OCI-LY1 (cell line): Measurements from ENCODE around the gene INTS7.
A peak's percentile ranks its signal among the peaks of the same experiment; 100 is the strongest.

Experiments
- H2AFZ ChIP-seq: fragments of 200-600 bp; sonication (generic), shearing (Covaris generic); 2 replicates; pipeline ENCODE4 v1.6.0; 2014; ENCODE audit warnings: antibody characterized with exemption, mild to moderate bottlenecking, low read length
- H3F3A ChIP-seq: fragments of 200-600 bp; sonication (generic), shearing (Covaris generic); 2 replicates; pipeline ENCODE4 v1.6.0; 2014; ENCODE audit warnings: mild to moderate bottlenecking, antibody characterized with exemption, low read length, moderate library complexity; ENCODE audit not compliant: insufficient read depth
- H3K27ac ChIP-seq: fragments of 200-600 bp; sonication (generic); 2 replicates; pipeline ENCODE4 v1.5.1; 2014; ENCODE audit warnings: low read length, mixed run types, mild to moderate bottlenecking, low read depth; ENCODE audit not compliant: poor library complexity, severe bottlenecking
- H3K27me3 ChIP-seq: fragments of 200-600 bp; sonication (generic); 2 replicates; pipeline ENCODE4 v1.6.0; 2014; ENCODE audit warnings: antibody characterized with exemption, mild to moderate bottlenecking, low read length, moderate library complexity; ENCODE audit not compliant: insufficient read depth
- H3K36me3 ChIP-seq: fragments of 200-600 bp; sonication (generic); 2 replicates; pipeline ENCODE4 v1.6.1; 2014; ENCODE audit warnings: mild to moderate bottlenecking, antibody characterized with exemption, low read length, moderate library complexity, mixed read lengths; ENCODE audit not compliant: insufficient read depth
- H3K4me1 ChIP-seq: fragments of 200-600 bp; sonication (generic); 2 replicates; pipeline ENCODE4 v1.5.1; 2014; ENCODE audit warnings: mild to moderate bottlenecking, low read length, moderate library complexity; ENCODE audit not compliant: insufficient read depth, severe bottlenecking
- H3K4me2 ChIP-seq: fragments of 200-600 bp; sonication (generic), shearing (Covaris generic); 2 replicates; pipeline ENCODE4 v1.6.1; 2014; ENCODE audit warnings: low read length
- H3K4me3 ChIP-seq: fragments of 200-600 bp; sonication (generic); 2 replicates; pipeline ENCODE4 v1.5.1; 2014; ENCODE audit warnings: low read length, low read depth, mild to moderate bottlenecking, mixed read lengths; ENCODE audit not compliant: poor library complexity, severe bottlenecking
- H3K79me2 ChIP-seq: fragments of 200-600 bp; shearing (Covaris generic); 2 replicates; pipeline ENCODE4 v1.6.1; 2016; ENCODE audit warnings: mixed run types, low read length, mixed read lengths; ENCODE audit not compliant: insufficient read depth
- H3K9ac ChIP-seq: fragments of 200-600 bp; sonication (generic), shearing (Covaris generic); 2 replicates; pipeline ENCODE4 v1.6.1; 2014; ENCODE audit warnings: mild to moderate bottlenecking, low read length, mixed read lengths
- H3K9me2 ChIP-seq: fragments of 200-600 bp; sonication (generic), shearing (Covaris generic); 2 replicates; pipeline ENCODE4 v1.6.1; 2014; ENCODE audit warnings: low read depth, mild to moderate bottlenecking, low read length, mixed read lengths
- H3K9me3 ChIP-seq: fragments of 200-600 bp; shearing (Covaris generic); 2 replicates; pipeline ENCODE4 v1.6.1; 2014; ENCODE audit warnings: low read length, mixed read lengths
- H4K20me1 ChIP-seq: fragments of 200-600 bp; sonication (generic), shearing (Covaris generic); 2 replicates; pipeline ENCODE4 v1.6.0; 2016; ENCODE audit warnings: mild to moderate bottlenecking, low read length; ENCODE audit not compliant: insufficient read depth
- EZH2 ChIP-seq: fragments of 200-600 bp; sonication (generic), shearing (Covaris generic); IDR thresholded peaks from 2 replicates; pipeline ENCODE4 v1.8.0; 2017; ENCODE audit warnings: borderline replicate concordance, mixed run types, mild to moderate bottlenecking, antibody characterized with exemption, low read length, moderate library complexity, mixed read lengths
- TF ChIP-seq, protein P1 (sequence below): fragments of 200-600 bp; sonication (generic), shearing (Covaris generic); IDR thresholded peaks from 2 replicates; pipeline ENCODE4 v1.5.1; 2017; ENCODE audit warnings: mild to moderate bottlenecking, antibody characterized with exemption, low read length, moderate library complexity, mixed read lengths

INTS7 gene

DNA sequence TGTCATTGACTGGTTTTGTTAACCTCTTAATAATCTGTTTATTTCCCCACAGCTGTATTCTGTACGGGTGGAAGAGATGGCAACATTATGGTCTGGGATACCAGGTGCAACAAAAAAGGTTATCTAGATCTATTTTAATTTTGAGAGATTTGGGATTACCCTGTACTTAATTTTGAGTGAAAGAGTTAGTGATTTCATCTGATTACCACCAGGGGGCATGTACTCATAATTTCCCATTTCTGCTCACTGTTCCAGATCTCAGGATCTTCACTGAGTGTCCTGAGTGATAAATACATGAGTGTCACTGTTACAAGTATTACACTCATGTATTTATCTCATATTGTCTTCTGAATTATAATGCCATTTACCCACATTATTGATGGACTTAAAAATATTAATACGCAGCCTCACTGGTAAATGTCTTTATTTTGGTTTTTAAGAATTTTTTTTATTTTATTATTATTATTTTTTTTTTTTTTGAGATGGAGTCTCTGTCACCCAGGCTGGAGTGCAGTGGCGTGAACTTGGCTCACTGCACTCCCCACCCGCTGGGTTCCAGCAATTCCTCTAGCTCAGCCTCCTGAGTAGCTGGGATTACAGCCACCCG is 27.6 kb upstream of the INTS7 start:
- Histone ChIP-seq H3K9ac (no peak overlapping the region), H3K9me2 (no peaks in the 10 kb centered on the region), H3K9me3 (no peaks in the 10 kb centered on the region), H3K79me2 (no peaks in the 10 kb centered on the region), H3K36me3 (peaks cover 35% of the 10 kb centered on the region), H3K4me2 (no peak overlapping the region), H3F3A (no peaks in the 10 kb centered on the region; the same call in 1 of the 2 replicates), H2AFZ (no peak overlapping the region), H3K4me3 (no peak overlapping the region), H3K27ac (no peak overlapping the region), H3K4me1 (no peaks in the 10 kb centered on the region), H3K27me3 (no peaks in the 10 kb centered on the region), H4K20me1 (no peaks in the 10 kb centered on the region)
- TF ChIP-seq, protein P1, sequence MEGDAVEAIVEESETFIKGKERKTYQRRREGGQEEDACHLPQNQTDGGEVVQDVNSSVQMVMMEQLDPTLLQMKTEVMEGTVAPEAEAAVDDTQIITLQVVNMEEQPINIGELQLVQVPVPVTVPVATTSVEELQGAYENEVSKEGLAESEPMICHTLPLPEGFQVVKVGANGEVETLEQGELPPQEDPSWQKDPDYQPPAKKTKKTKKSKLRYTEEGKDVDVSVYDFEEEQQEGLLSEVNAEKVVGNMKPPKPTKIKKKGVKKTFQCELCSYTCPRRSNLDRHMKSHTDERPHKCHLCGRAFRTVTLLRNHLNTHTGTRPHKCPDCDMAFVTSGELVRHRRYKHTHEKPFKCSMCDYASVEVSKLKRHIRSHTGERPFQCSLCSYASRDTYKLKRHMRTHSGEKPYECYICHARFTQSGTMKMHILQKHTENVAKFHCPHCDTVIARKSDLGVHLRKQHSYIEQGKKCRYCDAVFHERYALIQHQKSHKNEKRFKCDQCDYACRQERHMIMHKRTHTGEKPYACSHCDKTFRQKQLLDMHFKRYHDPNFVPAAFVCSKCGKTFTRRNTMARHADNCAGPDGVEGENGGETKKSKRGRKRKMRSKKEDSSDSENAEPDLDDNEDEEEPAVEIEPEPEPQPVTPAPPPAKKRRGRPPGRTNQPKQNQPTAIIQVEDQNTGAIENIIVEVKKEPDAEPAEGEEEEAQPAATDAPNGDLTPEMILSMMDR: peak; percentile 78
- no peak for TF ChIP-seq EZH2

DNA sequence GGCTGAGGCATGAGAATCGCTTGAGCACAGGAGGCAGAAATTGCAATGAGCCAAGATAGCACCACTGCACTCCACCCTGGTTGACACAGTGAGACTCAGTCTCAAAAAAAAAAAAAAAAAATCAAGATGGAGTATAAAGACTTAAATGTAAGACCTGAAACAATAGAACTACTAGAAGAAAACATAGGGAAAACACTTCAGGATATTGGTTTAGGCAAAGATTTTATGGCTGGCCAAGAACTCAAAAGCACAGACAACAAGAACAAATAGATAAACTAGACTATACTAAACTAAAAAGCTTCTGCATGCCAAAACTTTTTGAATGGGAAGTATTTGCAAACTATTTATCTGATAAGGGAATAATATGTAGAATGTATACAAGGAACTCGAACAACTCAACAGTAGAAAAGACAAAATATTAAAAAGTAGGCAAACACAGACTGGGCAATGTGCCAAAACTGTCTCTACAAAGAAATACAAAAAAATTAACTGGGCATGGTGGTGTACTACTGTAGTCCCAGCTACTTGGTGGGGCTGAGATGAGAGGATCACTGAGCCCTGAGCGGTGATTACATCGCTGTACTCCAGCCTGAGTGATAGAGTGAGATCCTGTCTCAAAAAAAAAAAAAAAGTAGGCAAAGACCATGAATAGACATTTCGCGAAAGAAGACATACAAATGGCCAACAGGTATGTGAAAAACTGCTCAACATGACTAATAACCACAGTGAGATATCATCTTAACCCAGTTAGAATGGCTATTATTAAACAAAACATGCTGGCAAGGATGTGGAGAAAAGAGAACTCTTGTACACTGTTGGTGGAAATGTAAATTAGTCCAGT is 25.5 kb upstream of the INTS7 start:
- no peaks in the 10 kb centered on the region for H3K79me2 ChIP-seq
- peaks cover 18% of the 10 kb centered on the region for H3K9me3 ChIP-seq
- H3F3A ChIP-seq: no peaks in the 10 kb centered on the region; the same call in 1 of the 2 replicates
- no peaks in the 10 kb centered on the region for H4K20me1 ChIP-seq
- H3K4me3 ChIP-seq: no peak overlapping the region
- TF ChIP-seq, protein P1: no peak
- no peak for TF ChIP-seq EZH2
- no peak overlapping the region for H3K9ac ChIP-seq
- no peaks in the 10 kb centered on the region for H3K9me2 ChIP-seq
- peaks cover 35% of the 10 kb centered on the region for H3K36me3 ChIP-seq
- no peak overlapping the region for H2AFZ ChIP-seq
- H3K4me2 ChIP-seq: no peak overlapping the region
- no peak overlapping the region for H3K27ac ChIP-seq
- no peaks in the 10 kb centered on the region for H3K4me1 ChIP-seq
- H3K27me3 ChIP-seq: no peaks in the 10 kb centered on the region

DNA sequence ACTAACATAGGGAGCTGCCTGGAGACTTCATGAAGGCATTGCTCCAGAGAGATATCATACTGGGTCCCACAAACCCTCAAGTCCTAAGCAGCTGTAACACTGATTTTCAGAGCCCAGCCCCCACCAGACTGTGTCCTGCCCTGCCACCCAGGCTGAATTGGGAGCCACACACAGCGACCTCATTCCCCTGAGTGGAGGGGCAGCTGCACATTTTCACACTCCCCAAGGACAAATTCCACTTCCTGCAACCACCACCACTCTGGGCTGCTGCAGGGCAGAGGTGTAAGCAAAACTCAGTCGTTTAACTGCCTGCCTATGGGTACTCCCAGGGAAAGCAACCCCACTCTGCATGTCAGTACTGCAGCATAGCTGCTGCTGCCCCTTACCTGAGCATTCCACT is 20.0 kb upstream of the INTS7 start:
- Histone ChIP-seq H2AFZ (no peak overlapping the region), H3K9ac (no peak overlapping the region), H3K79me2 (no peaks in the 10 kb centered on the region), H4K20me1 (no peaks in the 10 kb centered on the region), H3K9me3 (peaks cover 24% of the 10 kb centered on the region), H3K4me1 (no peaks in the 10 kb centered on the region), H3K4me3 (no peak overlapping the region), H3K27ac (no peak overlapping the region), H3K36me3 (peaks cover 70% of the 10 kb centered on the region), H3F3A (no peaks in the 10 kb centered on the region), H3K9me2 (no peaks in the 10 kb centered on the region), H3K27me3 (no peaks in the 10 kb centered on the region), H3K4me2 (no peak overlapping the region)
- TF ChIP-seq EZH2: no peak
- TF ChIP-seq, protein P1: no peak
